Bronchial epithelial cell (primary cell): ENCODE data around the gene YKT6. TPM values are rescaled to one million over a fixed set of nuclear protein-coding genes. Genes with fewer than 3 reads are reported as not detected.

Source experiments
- DNase-seq: peaks from one replicate; pipeline ENCODE4 v3.0.0-alpha.2; 2010; ENCODE audit warnings: low read depth
- FAIRE-seq: peaks from 2 replicates; lab custom pipeline; 2011; peaks lifted over from hg19 to GRCh38; lab: Jason Lieb, UNC
- H3K27me3 ChIP-seq: 2 replicates; pipeline ENCODE4 v1.5.1; 2011; ENCODE audit warnings: low read length; ENCODE audit not compliant: control insufficient read depth, insufficient read depth
- H3K36me3 ChIP-seq: 2 replicates; pipeline ENCODE4 v1.5.1; 2011; ENCODE audit warnings: low read length; ENCODE audit not compliant: control insufficient read depth, insufficient read depth
- H3K4me3 ChIP-seq: 2 replicates; pipeline ENCODE4 v1.5.1; 2011; ENCODE audit warnings: mild to moderate bottlenecking, low read depth, low read length, control low read depth
- CTCF ChIP-seq: IDR thresholded peaks from 2 replicates; pipeline ENCODE4 v1.5.1; 2011; ENCODE audit warnings: mild to moderate bottlenecking, moderate library complexity, low read length, control low read depth, inconsistent platforms; ENCODE audit not compliant: insufficient read depth, severe bottlenecking
- total RNA-seq: library from RNA; depleted of rRNA; stranded (reverse); fragments of >200 nt; gene quantifications from 2 replicates; pipeline ENCODE4 v1.2.1, GENCODE V29; 2014

Gene YKT6
- total RNA-seq, 1 donor from 2014 or later = 74.5 TPM

- Histone ChIP-seq H3K36me3 (peaks cover 22% of the 10 kb centered on the region), H3K27me3 (peaks cover 2% of the 10 kb centered on the region), H3K4me3 (no peak overlapping the region)
- DNase-seq (no peak), FAIRE-seq (no peak)
- no peak for TF ChIP-seq CTCF
These were observed 11.9 kb downstream of the YKT6 start for GRCh38 chr7:44212581-44213184.

GRCh38 chr7:44213206-44213876 lies 12.6 kb downstream of the YKT6 start:
- peaks cover 2% of the 10 kb centered on the region for H3K27me3 ChIP-seq
- H3K36me3 ChIP-seq = peaks cover 21% of the 10 kb centered on the region
- no peak for TF ChIP-seq CTCF
- H3K4me3 ChIP-seq = no peak overlapping the region
- FAIRE-seq (no peak), DNase-seq (no peak)

GRCh38 chr7:44213877-44214388 lies 13.2 kb downstream of the YKT6 start:
- H3K36me3 ChIP-seq = peaks cover 17% of the 10 kb centered on the region
- no peak overlapping the region for H3K4me3 ChIP-seq
- TF ChIP-seq CTCF = no peak
- H3K27me3 ChIP-seq = peaks cover 2% of the 10 kb centered on the region
- DNase-seq = no peak
- FAIRE-seq = no peak

- peaks cover 10% of the 10 kb centered on the region for H3K36me3 ChIP-seq
- H3K4me3 ChIP-seq = no peak overlapping the region
- TF ChIP-seq CTCF = no peak
- peaks cover 2% of the 10 kb centered on the region for H3K27me3 ChIP-seq
- DNase-seq = no peak
- FAIRE-seq = no peak
These were observed 14.8 kb downstream of the YKT6 start for GRCh38 chr7:44215531-44215930.

GRCh38 chr7:44216019-44216418 lies 15.2 kb downstream of the YKT6 start:
- peaks cover 2% of the 10 kb centered on the region for H3K27me3 ChIP-seq
- FAIRE-seq (no peak), DNase-seq (no peak)
- no peak overlapping the region for H3K4me3 ChIP-seq
- TF ChIP-seq CTCF = no peak
- H3K36me3 ChIP-seq = peaks cover 10% of the 10 kb centered on the region
